HG03565 (cell line): ENCODE data around the gene TBKBP1.
A peak's percentile ranks its signal among the peaks of the same experiment; 100 is the strongest.

Experiments used
- ATAC-seq: cut with Tn5 transposase; IDR thresholded peaks from one replicate; pipeline ENCODE4 v1.9.1; 2021; ENCODE audit warnings: mild to moderate bottlenecking, moderate library complexity; ENCODE audit not compliant: unreplicated experiment

The TBKBP1 gene, protein sequence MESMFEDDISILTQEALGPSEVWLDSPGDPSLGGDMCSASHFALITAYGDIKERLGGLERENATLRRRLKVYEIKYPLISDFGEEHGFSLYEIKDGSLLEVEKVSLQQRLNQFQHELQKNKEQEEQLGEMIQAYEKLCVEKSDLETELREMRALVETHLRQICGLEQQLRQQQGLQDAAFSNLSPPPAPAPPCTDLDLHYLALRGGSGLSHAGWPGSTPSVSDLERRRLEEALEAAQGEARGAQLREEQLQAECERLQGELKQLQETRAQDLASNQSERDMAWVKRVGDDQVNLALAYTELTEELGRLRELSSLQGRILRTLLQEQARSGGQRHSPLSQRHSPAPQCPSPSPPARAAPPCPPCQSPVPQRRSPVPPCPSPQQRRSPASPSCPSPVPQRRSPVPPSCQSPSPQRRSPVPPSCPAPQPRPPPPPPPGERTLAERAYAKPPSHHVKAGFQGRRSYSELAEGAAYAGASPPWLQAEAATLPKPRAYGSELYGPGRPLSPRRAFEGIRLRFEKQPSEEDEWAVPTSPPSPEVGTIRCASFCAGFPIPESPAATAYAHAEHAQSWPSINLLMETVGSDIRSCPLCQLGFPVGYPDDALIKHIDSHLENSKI

DNA sequence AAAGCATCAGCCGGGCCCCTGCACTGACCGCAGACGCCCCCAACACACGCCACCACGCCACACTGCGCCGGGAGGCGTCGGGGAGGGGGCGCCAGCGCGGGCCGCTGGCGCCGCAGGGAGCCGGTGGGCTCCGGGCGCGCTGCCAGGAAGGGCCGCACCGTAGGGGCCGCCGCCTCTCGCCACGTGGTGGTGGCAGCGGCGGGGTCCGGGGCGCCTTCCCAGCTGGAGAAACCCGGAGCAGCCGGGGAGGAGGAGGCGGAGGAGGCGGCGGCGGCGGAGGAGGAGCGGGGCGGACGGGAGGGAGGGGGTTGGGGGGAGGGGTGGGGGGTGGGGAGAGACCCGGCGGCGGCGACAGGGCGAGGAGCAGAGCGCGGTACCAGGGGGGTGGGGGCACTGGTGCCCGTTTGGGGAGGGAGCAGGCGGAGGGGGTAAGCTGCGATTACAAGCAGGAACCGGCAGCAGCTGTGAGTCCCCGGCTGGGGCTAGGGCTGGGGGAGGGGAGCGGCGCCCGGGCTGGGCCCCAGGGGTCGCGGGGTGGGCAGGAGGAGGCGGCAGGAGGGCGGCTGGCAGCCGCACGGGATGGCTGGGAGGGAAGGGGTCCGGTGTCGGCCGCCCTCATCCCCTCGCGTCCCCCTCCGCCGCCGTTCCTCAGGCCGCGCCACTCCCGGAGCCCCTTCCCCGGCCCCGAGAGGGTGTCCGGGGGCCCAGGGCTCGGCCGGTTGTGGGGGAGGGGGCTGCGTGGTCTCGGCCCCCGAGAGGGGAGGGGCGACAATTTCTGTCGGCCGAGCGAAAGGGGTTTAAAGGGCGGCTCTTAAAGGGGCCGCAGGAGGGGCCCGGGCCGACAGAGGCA is at the start of gene TBKBP1:
Gene TBKBP1 (plus strand): TSS at position 431 of the 850 bp plus-strand sequence. CDS start 1,952 bp downstream, outside the sequence.
- ATAC-seq: no peak

DNA sequence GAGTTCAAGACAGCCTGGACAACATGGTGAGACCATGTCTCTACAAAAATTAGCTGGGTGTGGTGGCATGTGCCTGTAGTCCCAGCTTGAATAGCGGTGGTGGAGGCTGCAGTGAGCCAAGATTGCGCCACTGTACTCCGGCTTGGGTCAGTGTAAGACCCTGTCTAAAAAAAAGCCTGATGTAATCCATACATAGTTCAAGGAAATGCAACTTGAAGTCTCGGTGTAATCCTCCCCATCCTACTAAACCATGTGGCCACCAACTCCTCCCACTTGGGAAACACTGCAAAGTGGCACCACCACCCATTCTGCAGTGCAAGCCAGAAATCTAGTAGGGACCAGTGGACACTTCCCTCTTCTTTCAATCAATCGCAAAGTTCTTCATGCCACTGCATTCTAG is 49.6 kb upstream of the TBKBP1 start:
- ATAC-seq: no peak

DNA sequence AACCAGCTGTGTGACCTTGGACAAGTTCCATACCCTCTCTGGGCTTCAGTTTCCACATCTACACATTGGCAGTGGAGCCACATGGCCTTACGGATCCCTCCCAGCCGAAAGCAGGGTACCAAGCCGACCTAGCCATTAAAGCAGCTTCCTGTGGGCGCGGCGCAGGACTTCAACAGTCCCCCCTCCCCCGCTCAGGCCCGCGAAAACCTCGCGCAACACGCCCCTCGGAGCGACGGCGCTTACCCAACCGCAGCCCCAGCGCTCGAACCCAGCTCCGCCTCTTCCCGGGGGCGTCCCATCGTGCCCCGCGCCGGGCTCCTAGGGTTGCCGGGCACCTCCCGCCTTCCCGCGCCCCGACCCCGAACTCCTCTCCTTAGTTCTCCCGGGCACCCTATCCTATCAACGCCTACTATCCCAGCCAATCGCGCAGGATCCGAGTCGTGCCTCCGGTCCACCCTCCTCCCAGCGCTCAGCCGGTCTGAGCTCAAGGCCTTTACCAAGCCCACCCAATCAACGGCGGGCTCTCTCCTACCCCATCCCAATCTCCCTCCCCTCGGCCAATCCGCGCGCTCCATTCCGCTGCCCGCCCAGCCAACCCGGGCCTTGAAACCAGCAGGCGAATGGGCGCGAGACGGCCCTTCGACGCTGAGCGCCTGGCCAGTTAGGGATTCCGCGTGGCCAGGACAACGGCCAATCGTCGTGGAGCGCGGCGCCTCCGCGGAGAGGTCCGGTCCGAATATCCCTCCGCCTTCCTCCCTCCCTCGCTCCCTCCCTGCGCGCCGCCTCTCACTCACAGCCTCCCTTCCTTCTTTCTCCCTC is 44.6 kb upstream of the TBKBP1 start, which contains the start of gene KPNB1:
Gene KPNB1 (plus strand): TSS at position 767 of the 819 bp plus-strand sequence. CDS start 326 bp downstream, outside the sequence.
- peak; percentile 66 for ATAC-seq

DNA sequence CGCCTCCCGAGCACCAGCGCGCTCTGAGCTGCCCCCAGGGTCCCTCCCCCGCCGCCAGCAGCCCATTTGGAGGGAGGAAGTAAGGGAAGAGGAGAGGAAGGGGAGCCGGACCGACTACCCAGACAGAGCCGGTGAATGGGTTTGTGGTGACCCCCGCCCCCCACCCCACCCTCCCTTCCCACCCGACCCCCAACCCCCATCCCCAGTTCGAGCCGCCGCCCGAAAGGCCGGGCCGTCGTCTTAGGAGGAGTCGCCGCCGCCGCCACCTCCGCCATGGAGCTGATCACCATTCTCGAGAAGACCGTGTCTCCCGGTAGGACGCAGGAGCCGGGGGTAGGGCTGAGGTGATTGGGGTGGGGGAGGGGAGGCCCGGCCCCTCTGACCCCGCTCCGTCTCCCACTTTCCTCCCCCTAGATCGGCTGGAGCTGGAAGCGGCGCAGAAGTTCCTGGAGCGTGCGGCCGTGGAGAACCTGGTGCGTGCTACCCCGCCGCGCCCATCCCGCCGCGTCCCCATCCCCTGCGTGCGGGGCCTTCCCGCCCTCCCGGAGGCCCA is 43.9 kb upstream of the TBKBP1 start:
- no peak for ATAC-seq

DNA sequence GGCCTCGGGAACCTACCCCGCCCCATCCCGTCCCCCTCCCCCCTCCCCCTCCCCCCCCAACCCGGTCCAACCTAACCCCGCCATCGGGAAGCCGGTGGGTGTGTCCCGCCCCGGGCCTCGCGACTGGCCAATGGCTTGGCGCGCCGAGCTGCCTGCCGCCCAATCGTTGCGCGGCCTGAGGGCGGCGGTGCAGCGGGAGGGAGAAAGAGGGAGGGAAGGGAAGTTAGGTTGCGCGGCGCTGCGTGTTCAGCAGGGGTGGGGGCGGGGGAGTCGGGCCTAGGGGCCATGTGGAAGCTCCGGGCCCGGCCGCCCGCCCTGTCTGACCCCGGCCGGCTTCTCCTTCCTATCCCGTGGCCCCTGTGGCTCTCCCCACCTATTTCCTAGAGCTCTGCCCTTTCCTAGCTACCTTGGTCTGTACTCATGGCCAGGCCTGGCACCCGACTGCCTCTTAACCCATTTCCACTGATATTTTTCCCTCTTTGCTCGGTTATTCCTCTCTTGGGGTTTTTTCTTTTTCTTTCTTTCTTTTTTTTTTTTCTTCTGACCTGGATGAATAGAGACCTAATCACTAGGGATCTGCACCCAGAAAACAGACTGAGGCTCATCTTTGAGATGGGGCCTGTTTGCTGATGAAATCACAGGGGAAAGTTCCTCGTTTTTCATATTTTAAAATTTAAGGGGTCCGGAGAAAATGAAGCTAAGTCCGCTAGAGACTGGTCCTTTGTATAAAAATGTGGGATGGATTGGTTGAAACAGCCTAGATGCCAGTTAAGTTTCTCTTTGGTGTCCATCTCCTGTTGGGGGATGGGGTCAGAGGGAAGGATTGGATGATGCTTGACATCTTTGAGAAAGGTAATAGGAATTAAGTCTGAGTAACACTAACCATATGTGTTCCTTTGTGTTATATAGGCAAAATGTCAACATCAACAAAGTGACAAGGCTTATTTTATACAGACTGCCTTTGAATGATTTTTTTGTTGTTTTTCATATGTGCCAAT is 43.1 kb upstream of the TBKBP1 start:
- peak; percentile 53 for ATAC-seq

DNA sequence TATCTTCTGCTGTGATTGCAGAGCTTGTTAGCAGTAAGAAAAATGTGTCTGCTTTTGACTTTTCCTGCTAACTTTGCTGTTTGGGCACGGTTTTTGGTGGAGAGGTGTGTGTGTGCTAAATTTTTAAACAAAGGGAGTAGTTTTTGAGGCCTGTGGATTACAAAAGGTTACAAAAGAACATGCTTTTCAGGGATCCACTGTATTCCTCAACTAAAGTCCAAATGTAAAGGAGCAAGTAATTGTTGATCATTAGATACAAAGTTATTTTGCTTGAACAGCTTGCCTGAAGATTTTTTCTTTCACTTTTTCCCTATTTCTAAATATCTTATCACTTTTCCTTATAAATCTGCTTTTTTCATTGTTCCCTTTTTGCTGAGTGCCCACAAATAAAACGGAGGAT is 42.3 kb upstream of the TBKBP1 start:
- no peak for ATAC-seq

DNA sequence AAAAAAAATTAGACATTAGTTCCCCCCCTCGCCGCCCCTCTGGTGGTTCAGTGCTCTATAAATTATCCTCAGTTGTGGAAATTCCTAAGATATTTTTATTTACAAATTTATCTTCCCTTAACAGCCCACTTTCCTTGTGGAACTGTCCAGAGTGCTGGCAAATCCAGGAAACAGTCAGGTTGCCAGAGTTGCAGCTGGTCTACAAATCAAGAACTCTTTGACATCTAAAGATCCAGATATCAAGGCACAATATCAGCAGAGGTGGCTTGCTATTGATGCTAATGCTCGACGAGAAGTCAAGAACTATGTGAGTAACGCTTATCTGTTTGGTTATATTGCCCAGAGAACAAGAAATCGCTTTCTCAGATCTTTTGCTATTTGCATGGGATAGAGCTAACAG is 41.4 kb upstream of the TBKBP1 start:
- no peak for ATAC-seq

DNA sequence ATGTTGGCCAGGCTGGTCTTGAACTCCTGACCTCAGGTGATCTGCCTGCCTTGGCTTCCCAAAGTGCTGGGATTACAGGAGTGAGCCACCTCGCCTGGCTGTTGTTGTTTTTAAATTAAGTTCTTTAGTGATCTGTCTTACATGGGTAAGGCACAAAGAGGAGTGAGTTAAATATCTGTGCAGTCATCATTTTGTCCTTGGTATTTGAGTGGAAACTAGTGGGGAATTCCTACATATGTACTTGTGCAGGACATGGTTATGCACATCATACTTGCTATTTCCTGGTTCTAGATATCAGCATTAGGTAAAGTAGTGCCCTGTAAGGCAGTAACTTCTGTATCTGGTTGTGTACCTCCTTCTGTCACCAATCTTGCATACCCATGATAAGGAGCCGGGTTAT is 40.5 kb upstream of the TBKBP1 start:
- no peak for ATAC-seq

DNA sequence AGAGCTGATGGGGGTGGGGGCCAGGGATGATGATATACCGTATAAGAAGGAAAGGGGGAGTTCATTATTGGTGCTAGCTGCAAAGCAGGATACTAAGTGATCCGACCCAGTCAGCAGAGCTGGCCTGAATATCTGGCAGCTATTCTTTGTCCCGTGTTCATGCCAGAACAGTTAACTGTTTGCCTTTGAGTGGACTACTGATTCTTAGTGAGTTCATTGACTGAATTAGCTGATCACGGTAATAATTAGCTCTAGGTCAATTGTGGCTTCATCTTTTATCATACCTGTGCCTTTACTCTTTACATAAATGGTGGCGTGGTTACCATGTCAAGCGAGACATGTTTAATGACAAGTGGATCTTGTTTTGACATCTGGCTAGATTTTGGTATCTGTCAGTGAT is 39.0 kb upstream of the TBKBP1 start:
- no peak for ATAC-seq

DNA sequence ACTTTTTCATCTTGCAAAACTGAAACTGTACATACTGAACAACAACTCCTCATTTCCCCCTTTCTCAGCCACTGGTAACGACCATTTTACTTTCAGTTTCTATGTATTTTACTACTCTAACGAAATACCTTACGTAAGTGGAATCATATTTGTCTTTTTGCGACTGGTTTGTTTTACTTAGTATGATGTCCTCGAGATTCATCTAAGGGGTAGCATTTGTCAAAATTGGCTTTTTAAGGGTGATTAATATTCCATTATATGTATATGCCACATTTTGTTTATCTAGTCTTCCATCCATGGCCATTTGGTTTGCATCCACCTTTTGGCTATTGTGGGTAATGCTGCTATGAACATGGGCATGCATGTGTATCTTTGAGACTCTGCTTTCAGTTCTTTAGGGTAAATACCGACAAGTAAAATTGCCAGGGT is 33.9 kb upstream of the TBKBP1 start:
- peak; percentile 46 for ATAC-seq

DNA sequence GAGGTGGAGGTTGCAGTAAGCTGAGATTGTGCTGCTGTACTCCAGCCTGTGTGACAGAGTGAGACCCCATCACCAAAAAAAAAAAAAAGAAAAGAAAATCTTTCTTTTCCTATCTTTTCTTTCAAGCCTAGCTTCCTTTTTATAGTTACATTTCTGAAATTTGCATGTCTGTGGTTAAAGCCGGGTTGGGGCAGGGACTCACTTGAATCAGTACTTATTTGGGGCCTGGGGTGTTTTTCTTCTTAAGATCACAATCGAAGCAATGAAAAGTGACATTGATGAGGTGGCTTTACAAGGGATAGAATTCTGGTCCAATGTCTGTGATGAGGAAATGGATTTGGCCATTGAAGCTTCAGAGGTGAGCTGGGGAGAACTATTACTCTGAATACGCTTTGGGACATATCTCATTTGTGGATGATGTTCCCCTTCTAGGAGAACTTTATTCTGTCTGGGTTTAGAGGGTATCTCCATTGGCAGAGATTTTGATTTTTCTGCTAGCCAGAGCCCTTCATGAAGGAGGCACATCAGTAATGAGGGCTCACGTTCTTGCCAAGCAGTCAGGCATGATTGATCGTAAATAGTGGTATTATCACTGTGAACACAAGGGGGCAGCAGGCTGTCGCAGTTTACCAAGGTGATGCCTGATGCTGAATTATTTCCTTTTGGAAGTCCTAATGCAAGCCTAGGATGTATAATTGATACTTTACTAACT is 29.9 kb upstream of the TBKBP1 start:
- ATAC-seq: no peak

DNA sequence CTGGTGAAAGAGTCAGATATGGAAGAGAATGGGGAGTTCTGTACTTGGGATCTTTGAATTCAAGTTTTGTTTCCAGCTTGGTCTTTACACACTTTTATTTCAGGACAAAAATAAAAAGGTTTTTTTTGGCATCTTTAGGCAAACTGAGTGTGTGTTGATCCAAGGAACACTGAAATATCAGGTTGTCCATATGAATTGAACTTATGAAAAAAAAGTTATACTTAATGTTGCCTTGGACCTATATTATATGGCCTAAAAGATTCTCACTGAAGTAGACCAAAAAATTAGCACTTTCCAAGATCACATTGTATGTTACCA is 29.4 kb upstream of the TBKBP1 start:
- ATAC-seq: no peak

DNA sequence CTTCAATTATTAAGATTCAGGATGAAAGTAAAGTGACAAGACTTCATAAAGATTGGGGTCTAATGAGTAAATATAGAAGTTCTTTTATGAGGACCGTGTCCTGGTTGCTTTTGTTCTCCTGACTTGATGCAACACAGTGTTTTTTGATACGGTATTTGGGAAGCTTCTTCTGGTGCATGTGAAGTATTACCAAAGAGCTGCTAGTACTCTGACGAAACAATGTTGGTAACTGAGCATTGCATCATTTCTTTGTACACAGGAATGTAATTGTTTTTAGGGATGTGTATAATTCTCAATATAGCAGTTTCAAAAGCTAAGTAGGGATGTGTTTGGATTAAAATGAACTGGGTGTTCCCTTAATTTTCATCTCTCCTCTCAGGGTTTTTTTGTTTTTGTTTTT is 28.3 kb upstream of the TBKBP1 start:
- ATAC-seq: no peak

DNA sequence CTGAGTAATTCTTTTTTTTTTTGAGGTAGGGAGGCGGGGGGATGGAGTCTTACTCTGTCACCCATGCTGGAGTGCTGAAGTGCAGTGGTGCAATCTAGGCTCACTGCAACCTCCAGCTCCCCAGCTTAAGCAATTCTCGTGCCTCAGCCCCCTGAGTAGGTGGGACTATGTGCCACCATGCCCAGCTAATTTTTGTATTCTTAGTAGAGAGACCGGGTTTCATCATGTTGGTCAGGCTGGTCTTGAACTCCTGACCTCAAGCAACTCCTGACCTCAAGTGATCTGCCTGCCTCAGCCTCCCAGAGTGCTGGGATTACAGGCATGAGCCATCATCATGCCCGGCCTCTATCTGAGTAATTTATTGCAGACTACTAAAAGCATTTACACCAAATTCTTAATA is 24.9 kb upstream of the TBKBP1 start:
- no peak for ATAC-seq

DNA sequence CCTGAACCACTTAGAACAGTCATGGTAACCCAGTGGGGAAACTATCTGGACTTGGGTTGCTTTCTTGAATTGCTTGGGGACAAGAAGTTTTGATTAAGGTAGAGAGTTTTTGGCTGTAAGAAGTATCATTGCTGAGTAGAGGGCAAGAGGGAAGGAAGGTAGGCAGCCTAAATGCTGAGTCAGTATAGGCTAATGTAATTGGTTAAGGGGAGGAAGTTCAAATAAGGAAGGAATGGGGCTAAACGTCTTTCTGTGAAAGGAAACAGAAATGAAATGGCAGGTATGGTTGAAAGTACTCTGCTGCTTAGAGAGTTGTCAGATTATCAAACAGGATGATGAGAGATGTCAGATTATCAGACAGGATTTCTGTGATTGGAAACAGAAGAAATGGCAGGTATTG is 23.9 kb upstream of the TBKBP1 start:
- ATAC-seq: no peak

DNA sequence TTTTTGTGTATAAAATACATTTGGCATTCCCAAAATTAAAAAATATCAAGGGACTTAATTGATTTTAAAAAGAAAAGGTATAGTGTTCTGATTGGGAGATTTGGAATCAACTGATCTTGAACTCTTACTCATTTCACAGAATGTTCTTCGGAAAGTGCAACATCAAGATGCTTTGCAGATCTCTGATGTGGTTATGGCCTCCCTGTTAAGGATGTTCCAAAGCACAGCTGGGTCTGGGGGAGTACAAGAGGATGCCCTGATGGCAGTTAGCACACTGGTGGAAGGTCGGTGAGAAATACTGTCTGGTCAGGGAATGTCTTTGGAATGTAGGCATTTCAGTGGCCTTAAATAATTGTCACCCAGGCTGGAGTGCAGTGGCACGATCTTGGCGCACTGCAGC is 19.5 kb upstream of the TBKBP1 start:
- no peak for ATAC-seq

DNA sequence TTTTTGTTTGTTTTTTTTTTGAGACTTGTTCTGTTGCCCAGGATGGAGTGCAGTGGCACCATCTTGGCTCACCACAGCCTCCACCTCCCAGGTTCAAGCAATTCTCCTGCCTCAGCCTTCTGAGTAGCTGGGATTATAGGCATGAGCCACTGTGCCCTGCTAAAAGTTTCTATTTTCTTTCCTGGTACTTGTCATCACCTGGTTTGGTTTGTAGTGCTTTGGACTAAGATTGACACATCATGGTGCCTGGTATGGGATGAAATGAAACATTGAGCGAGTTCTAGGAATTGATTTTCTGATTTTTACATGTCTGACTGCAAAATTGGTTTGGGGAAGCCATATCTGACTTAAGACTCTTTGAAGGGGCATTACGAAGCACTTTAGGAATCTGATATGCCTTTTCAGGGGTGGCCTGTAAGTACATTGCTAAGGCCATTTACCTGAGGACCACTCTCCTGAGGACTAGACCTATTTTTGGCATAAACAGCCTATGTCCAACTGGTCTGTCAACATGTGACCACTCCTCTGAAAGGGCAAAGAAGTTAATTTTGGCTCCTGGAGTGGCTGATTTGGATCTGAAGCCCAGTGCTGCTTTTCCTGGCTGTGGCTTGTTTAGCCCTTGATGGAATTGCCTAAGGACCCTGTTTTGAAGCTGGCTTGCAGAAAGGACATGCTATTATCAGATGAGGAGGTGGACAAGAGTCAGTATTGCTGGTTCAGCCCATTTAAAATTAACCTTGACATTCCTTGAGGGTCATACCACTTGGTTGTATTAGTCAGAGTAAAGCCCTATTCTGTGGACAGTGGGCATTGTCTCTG is 18.4 kb upstream of the TBKBP1 start:
- no peak for ATAC-seq

DNA sequence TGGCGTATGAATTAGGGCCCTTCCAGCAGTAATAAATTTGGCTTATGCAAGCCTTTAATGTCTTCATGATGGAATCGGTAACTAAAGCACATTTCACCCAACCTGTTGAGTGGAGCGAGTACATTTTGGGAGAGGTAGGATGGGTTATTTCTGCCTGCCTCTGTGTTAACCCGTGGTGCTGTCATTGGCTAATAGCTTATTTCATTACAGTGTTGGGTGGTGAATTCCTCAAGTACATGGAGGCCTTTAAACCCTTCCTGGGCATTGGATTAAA is 17.8 kb upstream of the TBKBP1 start:
- no peak for ATAC-seq
